ENCODE measurements around the gene ASTN2. TPM values are rescaled to one million over a fixed set of nuclear protein-coding genes. Genes with fewer than 3 reads are reported as not detected.

The ASTN2 gene
- total RNA-seq, 1 donor from 2014 or later, result 13.6 TPM

DNA sequence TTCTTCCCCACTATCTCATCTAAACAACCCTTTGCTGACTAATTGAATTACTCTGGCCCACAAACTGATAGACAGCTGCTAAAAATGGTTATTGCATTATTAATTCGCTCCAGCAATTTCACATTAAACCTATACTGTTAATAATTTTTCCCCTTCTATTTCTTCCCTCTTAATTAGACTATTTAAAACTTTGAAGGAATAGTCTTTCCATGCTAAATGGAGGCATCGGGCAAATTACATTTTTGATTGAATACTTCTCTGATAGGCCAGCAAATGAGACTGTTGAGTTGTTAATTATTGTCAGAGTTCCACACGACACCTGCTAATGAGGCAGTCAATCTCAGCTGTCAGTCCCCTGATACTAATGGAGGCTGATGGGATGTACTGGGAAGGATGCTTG lies 485.2 kb downstream of the ASTN2 start:
- H3K9ac ChIP-seq (ENCODE audit: low read length), result no peak overlapping the region
- no peaks in the 10 kb centered on the region for H3K27me3 ChIP-seq (ENCODE audit: insufficient read depth, low read length)
- H3K4me1 ChIP-seq (ENCODE audit: insufficient read depth, low read length), result no peaks in the 10 kb centered on the region
- Mint-ChIP-seq H3K9me3 (ENCODE audit: unreplicated experiment) (no peaks in the 10 kb centered on the region), H3K36me3 (ENCODE audit: low read depth, unreplicated experiment) (no peaks in the 10 kb centered on the region), H3K27me3 (ENCODE audit: low read depth, unreplicated experiment) (no peaks in the 10 kb centered on the region), H3K4me1 (ENCODE audit: low read depth, unreplicated experiment) (peaks cover 12% of the 10 kb centered on the region), H3K4me3 (ENCODE audit: unreplicated experiment) (no peak overlapping the region), H3K27ac (ENCODE audit: unreplicated experiment) (no peak overlapping the region)
- H2AFZ ChIP-seq (ENCODE audit: low read depth, low read length), result no peak overlapping the region
- DNase-seq (ENCODE audit: low read depth), result no peak
- H3K79me2 ChIP-seq (ENCODE audit: insufficient read depth, low read length), result no peaks in the 10 kb centered on the region
- H3K9me3 ChIP-seq (ENCODE audit: insufficient read depth, low read depth, low read length), result no peaks in the 10 kb centered on the region
- H3K27ac ChIP-seq (ENCODE audit: low read depth, low read length), result no peak overlapping the region
- H3K36me3 ChIP-seq (ENCODE audit: insufficient read depth, low read length), result no peaks in the 10 kb centered on the region
- H3K4me3 ChIP-seq (ENCODE audit: insufficient read depth, low read depth, low read length), result no peak overlapping the region
- no peak overlapping the region for H3K4me2 ChIP-seq (ENCODE audit: low read length)
- no peak for FAIRE-seq
- no peak for TF ChIP-seq CTCF (IDR thresholded peaks at IDR 0.05; ENCODE audit: insufficient read depth, low read depth, low read length)
- TF ChIP-seq EZH2 (IDR thresholded peaks at IDR 0.05; ENCODE audit: insufficient read depth, low read length), result no peak
- no peaks in the 10 kb centered on the region for H4K20me1 ChIP-seq (ENCODE audit: insufficient read depth, low read length)

- H3K4me3 Mint-ChIP-seq (ENCODE audit: unreplicated experiment), result no peak overlapping the region
- no peak for FAIRE-seq
- H3K9me3 Mint-ChIP-seq (ENCODE audit: unreplicated experiment), result no peaks in the 10 kb centered on the region
- H3K36me3 Mint-ChIP-seq (ENCODE audit: low read depth, unreplicated experiment), result no peaks in the 10 kb centered on the region
- H3K36me3 ChIP-seq (ENCODE audit: insufficient read depth, low read length), result no peaks in the 10 kb centered on the region
- TF ChIP-seq EZH2 (IDR thresholded peaks at IDR 0.05; ENCODE audit: insufficient read depth, low read length) (no peak), CTCF (IDR thresholded peaks at IDR 0.05; ENCODE audit: insufficient read depth, low read depth, low read length) (no peak)
- no peak overlapping the region for H3K27ac ChIP-seq (ENCODE audit: low read depth, low read length)
- DNase-seq (ENCODE audit: low read depth), result no peak
- H3K4me3 ChIP-seq (ENCODE audit: insufficient read depth, low read depth, low read length), result no peak overlapping the region
- H3K27me3 Mint-ChIP-seq (ENCODE audit: low read depth, unreplicated experiment), result no peaks in the 10 kb centered on the region
- H3K9ac ChIP-seq (ENCODE audit: low read length), result no peak overlapping the region
- H4K20me1 ChIP-seq (ENCODE audit: insufficient read depth, low read length), result no peaks in the 10 kb centered on the region
- H2AFZ ChIP-seq (ENCODE audit: low read depth, low read length), result no peak overlapping the region
- H3K4me2 ChIP-seq (ENCODE audit: low read length), result no peak overlapping the region
- H3K4me1 ChIP-seq (ENCODE audit: insufficient read depth, low read length), result no peaks in the 10 kb centered on the region
- peaks cover 12% of the 10 kb centered on the region for H3K4me1 Mint-ChIP-seq (ENCODE audit: low read depth, unreplicated experiment)
- H3K27ac Mint-ChIP-seq (ENCODE audit: unreplicated experiment), result no peak overlapping the region
- H3K27me3 ChIP-seq (ENCODE audit: insufficient read depth, low read length), result no peaks in the 10 kb centered on the region
- H3K79me2 ChIP-seq (ENCODE audit: insufficient read depth, low read length), result no peaks in the 10 kb centered on the region
- no peaks in the 10 kb centered on the region for H3K9me3 ChIP-seq (ENCODE audit: insufficient read depth, low read depth, low read length)
Observed at GRCh38 chr9:116928884-116929283, 486.0 kb downstream of the ASTN2 start.

GRCh38 chr9:116928289-116928688 lies 486.6 kb downstream of the ASTN2 start:
- H2AFZ ChIP-seq (ENCODE audit: low read depth, low read length), result no peak overlapping the region
- H3K36me3 ChIP-seq (ENCODE audit: insufficient read depth, low read length), result no peaks in the 10 kb centered on the region
- TF ChIP-seq CTCF (IDR thresholded peaks at IDR 0.05; ENCODE audit: insufficient read depth, low read depth, low read length) (no peak), EZH2 (IDR thresholded peaks at IDR 0.05; ENCODE audit: insufficient read depth, low read length) (no peak)
- H3K27me3 ChIP-seq (ENCODE audit: insufficient read depth, low read length), result no peaks in the 10 kb centered on the region
- DNase-seq (ENCODE audit: low read depth), result no peak
- H3K9me3 ChIP-seq (ENCODE audit: insufficient read depth, low read depth, low read length), result no peaks in the 10 kb centered on the region
- Mint-ChIP-seq H3K36me3 (ENCODE audit: low read depth, unreplicated experiment) (no peaks in the 10 kb centered on the region), H3K4me1 (ENCODE audit: low read depth, unreplicated experiment) (peaks cover 11% of the 10 kb centered on the region), H3K9me3 (ENCODE audit: unreplicated experiment) (no peaks in the 10 kb centered on the region), H3K27ac (ENCODE audit: unreplicated experiment) (no peak overlapping the region), H3K27me3 (ENCODE audit: low read depth, unreplicated experiment) (no peaks in the 10 kb centered on the region), H3K4me3 (ENCODE audit: unreplicated experiment) (no peak overlapping the region)
- no peak overlapping the region for H3K4me2 ChIP-seq (ENCODE audit: low read length)
- H3K79me2 ChIP-seq (ENCODE audit: insufficient read depth, low read length), result no peaks in the 10 kb centered on the region
- H3K27ac ChIP-seq (ENCODE audit: low read depth, low read length), result no peak overlapping the region
- H4K20me1 ChIP-seq (ENCODE audit: insufficient read depth, low read length), result no peaks in the 10 kb centered on the region
- H3K9ac ChIP-seq (ENCODE audit: low read length), result no peak overlapping the region
- no peak overlapping the region for H3K4me3 ChIP-seq (ENCODE audit: insufficient read depth, low read depth, low read length)
- no peaks in the 10 kb centered on the region for H3K4me1 ChIP-seq (ENCODE audit: insufficient read depth, low read length)
- no peak for FAIRE-seq
